Glutamatergic neuron (in vitro differentiated cells): Measurements from ENCODE around the gene CFAP100. TPM values are rescaled to one million over a fixed set of nuclear protein-coding genes. Genes with fewer than 3 reads are reported as not detected.

Experiments used
- DNase-seq: peaks from one replicate; pipeline ENCODE4 v3.0.0; 2022
- H3K27ac Mint-ChIP-seq: one replicate; pipeline ENCODE4 v1.8.0; 2020; ENCODE audit warnings: mild to moderate bottlenecking, mixed read lengths, inconsistent platforms; ENCODE audit not compliant: unreplicated experiment
- H3K27me3 Mint-ChIP-seq: one replicate; pipeline ENCODE4 v1.8.0; 2020; ENCODE audit warnings: mild to moderate bottlenecking, moderate library complexity, mixed read lengths, inconsistent platforms; ENCODE audit not compliant: unreplicated experiment
- H3K36me3 Mint-ChIP-seq: one replicate; pipeline ENCODE4 v1.8.0; 2020; ENCODE audit warnings: mild to moderate bottlenecking, mixed read lengths, inconsistent platforms; ENCODE audit not compliant: unreplicated experiment
- H3K4me1 Mint-ChIP-seq: one replicate; pipeline ENCODE4 v1.8.0; 2020; ENCODE audit warnings: mild to moderate bottlenecking, low read depth, mixed read lengths, inconsistent platforms; ENCODE audit not compliant: unreplicated experiment
- H3K4me3 Mint-ChIP-seq: one replicate; pipeline ENCODE4 v1.8.0; 2020; ENCODE audit warnings: mild to moderate bottlenecking, mixed read lengths, inconsistent platforms; ENCODE audit not compliant: unreplicated experiment
- H3K9me3 Mint-ChIP-seq: one replicate; pipeline ENCODE4 v1.8.0; 2020; ENCODE audit warnings: mild to moderate bottlenecking, moderate library complexity, mixed read lengths, inconsistent platforms; ENCODE audit not compliant: unreplicated experiment
- CTCF ChIP-seq: fragments of 200-600 bp; sonication (generic); IDR thresholded peaks from one replicate; pipeline ENCODE4 v1.5.0; 2021; ENCODE audit not compliant: partially characterized antibody, unreplicated experiment
- total RNA-seq: library from RNA; stranded (reverse); fragmentation: NEBNext Ultra II Directional; extraction: Animal tissue kit (Norgen Biotek cat#: 25700); gene quantifications from one replicate; pipeline ENCODE4 v1.2.1, GENCODE V29; 2021; ENCODE audit not compliant: unreplicated experiment

The CFAP100 gene
- total RNA-seq, 1 donor from 2014 or later = not detected

GRCh38 chr3:126371096-126371705, 23.5 kb upstream of the CFAP100 start:
- peaks cover 6% of the 10 kb centered on the region for H3K36me3 Mint-ChIP-seq
- peaks cover 4% of the 10 kb centered on the region for H3K9me3 Mint-ChIP-seq
- no peak overlapping the region for H3K4me3 Mint-ChIP-seq
- peaks cover 5% of the 10 kb centered on the region for H3K4me1 Mint-ChIP-seq
- TF ChIP-seq CTCF = no peak
- no peak for DNase-seq
- peaks cover 4% of the 10 kb centered on the region for H3K27me3 Mint-ChIP-seq
- H3K27ac Mint-ChIP-seq = no peak overlapping the region

GRCh38 chr3:126372413-126373145, 22.1 kb upstream of the CFAP100 start:
- H3K9me3 Mint-ChIP-seq = peaks cover 5% of the 10 kb centered on the region
- DNase-seq = no peak
- H3K4me1 Mint-ChIP-seq = peaks cover 3% of the 10 kb centered on the region
- TF ChIP-seq CTCF = no peak
- peaks cover 6% of the 10 kb centered on the region for H3K36me3 Mint-ChIP-seq
- H3K27ac Mint-ChIP-seq = no peak overlapping the region
- no peak overlapping the region for H3K4me3 Mint-ChIP-seq
- peaks cover 4% of the 10 kb centered on the region for H3K27me3 Mint-ChIP-seq

GRCh38 chr3:126373146-126373613, 21.5 kb upstream of the CFAP100 start:
- Mint-ChIP-seq H3K4me1 (peaks cover 3% of the 10 kb centered on the region), H3K4me3 (no peak overlapping the region), H3K36me3 (peaks cover 6% of the 10 kb centered on the region), H3K27me3 (peaks cover 4% of the 10 kb centered on the region), H3K9me3 (peaks cover 5% of the 10 kb centered on the region), H3K27ac (no peak overlapping the region)
- no peak for DNase-seq
- TF ChIP-seq CTCF = no peak

GRCh38 chr3:126373682-126374601, 20.8 kb upstream of the CFAP100 start:
- Mint-ChIP-seq H3K4me3 (no peak overlapping the region), H3K9me3 (peaks cover 5% of the 10 kb centered on the region), H3K27me3 (peaks cover 4% of the 10 kb centered on the region), H3K27ac (no peak overlapping the region), H3K36me3 (peaks cover 6% of the 10 kb centered on the region), H3K4me1 (peaks cover 3% of the 10 kb centered on the region)
- TF ChIP-seq CTCF = no peak
- peak; percentile 11 for DNase-seq
